WTC11 (cell line): ENCODE data around the gene ZNF888. TPM values are rescaled to one million over a fixed set of nuclear protein-coding genes. Genes with fewer than 3 reads are reported as not detected.
A peak's percentile ranks its signal among the peaks of the same experiment; 100 is the strongest.

Source experiments
- ATAC-seq: fragments of 200-7000 bp; cut with Tn5 transposase; 2 replicates; pipeline ENCODE4 v1.10.0; 2021; ENCODE audit warnings: mild to moderate bottlenecking, moderate library complexity
- CTCF ChIA-PET: fragments of 300-600 bp; sonication (Branson Sonifier 250); formaldehyde crosslinking; loops from one replicate; lab custom pipeline; 2021; ENCODE audit warnings: antibody characterized with exemption; lab: Charles Lee
- POLR2A ChIA-PET: fragments of 350-600 bp; sonication (Branson Sonifier 250); formaldehyde crosslinking; loops from one replicate; lab custom pipeline; 2021; ENCODE audit warnings: antibody characterized with exemption; lab: Charles Lee
- DNase-seq: peaks from one replicate; pipeline ENCODE4 v3.0.0; 2021; ENCODE audit warnings: low spot score
- H3K27ac Mint-ChIP-seq: 2 replicates; pipeline ENCODE4 v1.8.0; 2021; ENCODE audit warnings: mixed read lengths
- H3K27me3 Mint-ChIP-seq: 2 replicates; pipeline ENCODE4 v1.8.0; 2021; ENCODE audit warnings: low read depth, mild to moderate bottlenecking, moderate library complexity, mixed read lengths
- H3K36me3 Mint-ChIP-seq: 2 replicates; pipeline ENCODE4 v1.8.0; 2021; ENCODE audit warnings: mixed read lengths
- H3K4me1 Mint-ChIP-seq: 2 replicates; pipeline ENCODE4 v1.8.0; 2022; ENCODE audit warnings: mixed read lengths
- H3K4me3 Mint-ChIP-seq: 2 replicates; pipeline ENCODE4 v1.8.0; 2021; ENCODE audit warnings: mild to moderate bottlenecking, moderate library complexity, mixed read lengths
- H3K9me3 Mint-ChIP-seq: 2 replicates; pipeline ENCODE4 v1.8.0; 2021; ENCODE audit warnings: mixed read lengths
- CBFB ChIP-seq: sonication (generic); formaldehyde crosslinking; IDR thresholded peaks from 2 replicates; pipeline ENCODE4 v1.8.1; 2022; ENCODE audit warnings: mild to moderate bottlenecking, low read depth, missing genetic modification reagents
- EMX1 ChIP-seq: fragments of 250-450 bp; sonication (Bioruptor Pico); IDR thresholded peaks from 2 replicates; pipeline ENCODE4 v1.8.0; 2021; ENCODE audit warnings: mild to moderate bottlenecking
- ETV6 ChIP-seq: sonication (generic); formaldehyde crosslinking; IDR thresholded peaks from 2 replicates; pipeline ENCODE4 v1.8.1; 2022; ENCODE audit warnings: mild to moderate bottlenecking, missing genetic modification reagents
- FOXK1 ChIP-seq: sonication (generic); formaldehyde crosslinking; IDR thresholded peaks from 2 replicates; pipeline ENCODE4 v1.8.0; 2022; ENCODE audit warnings: mild to moderate bottlenecking, moderate library complexity, missing genetic modification reagents
- GABPB1 ChIP-seq: sonication (generic); formaldehyde crosslinking; IDR thresholded peaks from 2 replicates; pipeline ENCODE4 v1.8.1; 2023; ENCODE audit warnings: mild to moderate bottlenecking, missing genetic modification reagents
- KAT7 ChIP-seq: sonication (generic); formaldehyde crosslinking; IDR thresholded peaks from 2 replicates; pipeline ENCODE4 v1.8.1; 2023; ENCODE audit warnings: missing genetic modification reagents, mild to moderate bottlenecking, borderline replicate concordance
- SMAD4 ChIP-seq: sonication (generic); formaldehyde crosslinking; IDR thresholded peaks from 2 replicates; pipeline ENCODE4 v1.8.0; 2022; ENCODE audit warnings: mild to moderate bottlenecking, missing genetic modification reagents
- SOX15 ChIP-seq: fragments of 250-450 bp; sonication (Bioruptor Pico); IDR thresholded peaks from 2 replicates; pipeline ENCODE4 v1.9.0; 2021; ENCODE audit warnings: mild to moderate bottlenecking
- SP1 ChIP-seq: sonication (generic); formaldehyde crosslinking; conservative IDR thresholded peaks from 2 replicates; pipeline ENCODE4 v1.8.1; 2022; ENCODE audit warnings: missing genetic modification reagents
- ZNF263 ChIP-seq: sonication (generic); formaldehyde crosslinking; IDR thresholded peaks from 2 replicates; pipeline ENCODE4 v1.8.1; 2022; ENCODE audit warnings: low read depth, mild to moderate bottlenecking, moderate library complexity, missing genetic modification reagents
- ZNF396 ChIP-seq: fragments of 250-450 bp; sonication (Bioruptor Pico); IDR thresholded peaks from 2 replicates; pipeline ENCODE4 v1.8.0; 2021; ENCODE audit warnings: mild to moderate bottlenecking, moderate library complexity, borderline replicate concordance
- ZNF423 ChIP-seq: fragments of 250-450 bp; sonication (Bioruptor Pico); IDR thresholded peaks from 2 replicates; pipeline ENCODE4 v2.1.2; 2022; ENCODE audit warnings: mild to moderate bottlenecking, moderate library complexity
- total RNA-seq: library from RNA; stranded (reverse); gene quantifications from 3 replicates; pipeline ENCODE4 v1.2.3, GENCODE V29; 2021
- TF ChIP-seq, protein P1 (sequence below): sonication (generic); formaldehyde crosslinking; IDR thresholded peaks from 2 replicates; pipeline ENCODE4 v1.8.1; 2023; ENCODE audit warnings: mild to moderate bottlenecking, missing genetic modification reagents
- TF ChIP-seq, protein P2 (sequence below): fragments of 250-450 bp; sonication (Bioruptor Pico); IDR thresholded peaks from 2 replicates; pipeline ENCODE4 v2.1.2; 2022; ENCODE audit warnings: mild to moderate bottlenecking, moderate library complexity
- TF ChIP-seq, protein P3 (sequence below): sonication (generic); formaldehyde crosslinking; conservative IDR thresholded peaks from 2 replicates; pipeline ENCODE4 v1.8.1; 2022; ENCODE audit warnings: mild to moderate bottlenecking, missing genetic modification reagents
- TF ChIP-seq, protein P4 (sequence below): sonication (generic); formaldehyde crosslinking; IDR thresholded peaks from 2 replicates; pipeline ENCODE4 v1.8.1; 2022; ENCODE audit warnings: low read depth, mild to moderate bottlenecking, moderate library complexity, missing genetic modification reagents, borderline replicate concordance
- TF ChIP-seq, protein P5 (sequence below): sonication (generic); formaldehyde crosslinking; IDR thresholded peaks from 2 replicates; pipeline ENCODE4 v1.8.0; 2022; ENCODE audit warnings: mild to moderate bottlenecking, missing genetic modification reagents
- TF ChIP-seq, protein P6 (sequence below): sonication (generic); formaldehyde crosslinking; IDR thresholded peaks from 2 replicates; pipeline ENCODE4 v1.8.1; 2023; ENCODE audit warnings: mild to moderate bottlenecking, missing genetic modification reagents, moderate library complexity
- TF ChIP-seq, protein P7 (sequence below): sonication (generic); formaldehyde crosslinking; IDR thresholded peaks from 2 replicates; pipeline ENCODE4 v1.8.0; 2023; ENCODE audit warnings: missing genetic modification reagents, mild to moderate bottlenecking, borderline replicate concordance
- TF ChIP-seq, protein P8 (sequence below): sonication (generic); formaldehyde crosslinking; IDR thresholded peaks from 2 replicates; pipeline ENCODE4 v1.8.0; 2022; ENCODE audit warnings: mild to moderate bottlenecking, missing genetic modification reagents
- TF ChIP-seq, protein P9 (sequence below): sonication (generic); formaldehyde crosslinking; IDR thresholded peaks from 2 replicates; pipeline ENCODE4 v1.8.0; 2022; ENCODE audit warnings: mild to moderate bottlenecking, missing genetic modification reagents

Gene ZNF888
- total RNA-seq, 1 experiment from 2014 or later: 9.8 TPM

DNA sequence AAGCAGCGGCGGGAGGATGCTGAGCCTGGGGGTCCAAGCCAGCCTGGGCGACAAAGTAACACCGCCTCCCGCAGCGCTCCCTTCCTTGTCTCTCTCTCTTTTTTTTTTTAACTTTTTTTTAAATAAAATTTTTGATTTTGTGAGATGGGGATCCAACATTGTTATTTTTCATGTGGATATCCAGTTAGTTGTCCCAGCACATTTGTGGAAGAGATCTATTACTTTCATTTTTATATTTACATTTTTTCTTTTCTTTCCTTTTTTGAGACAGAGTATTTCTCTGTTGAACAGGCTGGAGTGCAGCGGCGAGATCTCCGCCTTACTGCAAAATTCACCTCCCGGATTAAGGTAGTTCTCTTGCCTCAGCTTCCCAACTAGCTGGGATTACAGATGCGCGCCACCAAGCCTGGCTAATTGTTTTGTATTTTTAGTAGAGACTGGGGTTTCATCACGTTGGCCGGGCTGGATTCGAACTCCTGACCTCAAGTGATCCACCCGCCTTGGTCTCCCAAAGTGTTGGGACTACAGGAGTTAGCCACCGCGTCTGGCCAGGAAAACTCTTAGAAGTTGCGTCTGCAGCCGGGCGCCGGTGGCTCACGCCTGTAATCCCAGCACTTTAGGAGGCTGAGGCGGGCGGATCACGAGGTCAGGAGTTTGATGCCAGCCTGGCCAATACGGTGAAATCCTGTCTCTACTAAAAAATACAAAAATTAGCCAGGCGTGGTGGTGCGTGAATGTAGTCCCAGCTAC lies 20.1 kb upstream of the ZNF888 start (continued):
- TF ChIP-seq, protein P1, sequence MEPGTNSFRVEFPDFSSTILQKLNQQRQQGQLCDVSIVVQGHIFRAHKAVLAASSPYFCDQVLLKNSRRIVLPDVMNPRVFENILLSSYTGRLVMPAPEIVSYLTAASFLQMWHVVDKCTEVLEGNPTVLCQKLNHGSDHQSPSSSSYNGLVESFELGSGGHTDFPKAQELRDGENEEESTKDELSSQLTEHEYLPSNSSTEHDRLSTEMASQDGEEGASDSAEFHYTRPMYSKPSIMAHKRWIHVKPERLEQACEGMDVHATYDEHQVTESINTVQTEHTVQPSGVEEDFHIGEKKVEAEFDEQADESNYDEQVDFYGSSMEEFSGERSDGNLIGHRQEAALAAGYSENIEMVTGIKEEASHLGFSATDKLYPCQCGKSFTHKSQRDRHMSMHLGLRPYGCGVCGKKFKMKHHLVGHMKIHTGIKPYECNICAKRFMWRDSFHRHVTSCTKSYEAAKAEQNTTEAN (CRISPR knock-in tag): no peak

DNA sequence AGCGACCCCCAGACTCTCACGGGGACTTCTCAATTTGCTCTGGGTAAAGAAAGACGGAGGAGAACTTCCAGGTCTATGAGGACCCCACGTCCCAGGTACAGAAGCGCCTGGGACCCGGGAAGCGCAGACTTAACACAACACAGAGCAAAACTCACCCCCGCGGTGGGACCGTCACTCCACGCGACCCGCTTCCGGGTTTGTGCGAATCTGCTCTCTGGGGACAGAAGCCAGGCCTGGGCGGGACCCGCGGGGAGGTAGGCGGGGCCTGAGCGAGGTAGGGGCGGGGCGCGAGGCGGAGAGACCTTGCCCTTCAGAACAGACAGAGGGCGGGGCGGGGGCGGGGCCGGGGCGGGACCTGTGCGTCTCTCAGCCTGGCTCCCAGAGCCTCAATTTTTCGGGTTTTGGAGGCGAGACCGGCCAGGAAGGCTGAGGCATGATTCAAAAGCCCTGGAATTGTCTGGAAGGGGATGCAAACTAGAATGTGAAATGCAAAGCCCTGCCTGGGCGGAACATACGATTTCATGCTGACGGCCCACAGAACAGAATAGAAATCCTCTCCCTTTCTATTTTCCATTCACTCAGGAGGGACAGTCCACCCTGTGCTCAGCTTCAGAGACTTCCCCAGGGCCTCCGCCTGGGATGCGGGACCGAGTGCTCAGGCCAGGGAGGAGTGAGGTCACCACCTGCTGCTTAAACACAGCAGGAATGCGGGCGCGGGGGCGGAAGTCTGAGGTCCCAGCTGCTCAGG lies 19.3 kb upstream of the ZNF888 start:
- ATAC-seq (peak; percentile 54), DNase-seq (peak; percentile 97)
- Mint-ChIP-seq H3K36me3 (peaks cover 6% of the 10 kb centered on the region), H3K4me3 (peak overlapping the region; percentile 94), H3K27me3 (no peaks in the 10 kb centered on the region), H3K27ac (peak overlapping the region; percentile 92), H3K9me3 (no peaks in the 10 kb centered on the region), H3K4me1 (peaks cover 47% of the 10 kb centered on the region)
- ChIA-PET CTCF (interaction anchor here (0.6 kb wide), 1 partner anchor 247 kb away, joined by 4 read pairs; no protein-coding TSS in a partner anchor), POLR2A (no interaction called here)
- TF ChIP-seq CBFB (CRISPR knock-in tag) (no peak), SP1 (CRISPR knock-in tag) (peak; percentile 65; the same call in 1 of the 2 replicates), GABPB1 (CRISPR knock-in tag) (no peak), ZNF423 (CRISPR knock-in tag) (peak; percentile 72), ZNF396 (no peak), SMAD4 (CRISPR knock-in tag) (no peak), KAT7 (CRISPR knock-in tag) (no peak), ETV6 (no peak; the same call in 1 of the 2 replicates), EMX1 (CRISPR knock-in tag) (no peak), SOX15 (CRISPR knock-in tag) (no peak), ZNF263 (CRISPR knock-in tag) (peak; percentile 93), FOXK1 (no peak)
- TF ChIP-seq, protein P2, sequence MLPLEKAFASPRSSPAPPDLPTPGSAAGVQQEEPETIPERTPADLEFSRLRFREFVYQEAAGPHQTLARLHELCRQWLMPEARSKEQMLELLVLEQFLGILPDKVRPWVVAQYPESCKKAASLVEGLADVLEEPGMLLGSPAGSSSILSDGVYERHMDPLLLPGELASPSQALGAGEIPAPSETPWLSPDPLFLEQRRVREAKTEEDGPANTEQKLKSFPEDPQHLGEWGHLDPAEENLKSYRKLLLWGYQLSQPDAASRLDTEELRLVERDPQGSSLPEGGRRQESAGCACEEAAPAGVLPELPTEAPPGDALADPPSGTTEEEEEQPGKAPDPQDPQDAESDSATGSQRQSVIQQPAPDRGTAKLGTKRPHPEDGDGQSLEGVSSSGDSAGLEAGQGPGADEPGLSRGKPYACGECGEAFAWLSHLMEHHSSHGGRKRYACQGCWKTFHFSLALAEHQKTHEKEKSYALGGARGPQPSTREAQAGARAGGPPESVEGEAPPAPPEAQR (CRISPR knock-in tag): no peak
- TF ChIP-seq, protein P3, sequence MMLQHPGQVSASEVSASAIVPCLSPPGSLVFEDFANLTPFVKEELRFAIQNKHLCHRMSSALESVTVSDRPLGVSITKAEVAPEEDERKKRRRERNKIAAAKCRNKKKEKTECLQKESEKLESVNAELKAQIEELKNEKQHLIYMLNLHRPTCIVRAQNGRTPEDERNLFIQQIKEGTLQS (CRISPR knock-in tag): no peak
- TF ChIP-seq, protein P4, sequence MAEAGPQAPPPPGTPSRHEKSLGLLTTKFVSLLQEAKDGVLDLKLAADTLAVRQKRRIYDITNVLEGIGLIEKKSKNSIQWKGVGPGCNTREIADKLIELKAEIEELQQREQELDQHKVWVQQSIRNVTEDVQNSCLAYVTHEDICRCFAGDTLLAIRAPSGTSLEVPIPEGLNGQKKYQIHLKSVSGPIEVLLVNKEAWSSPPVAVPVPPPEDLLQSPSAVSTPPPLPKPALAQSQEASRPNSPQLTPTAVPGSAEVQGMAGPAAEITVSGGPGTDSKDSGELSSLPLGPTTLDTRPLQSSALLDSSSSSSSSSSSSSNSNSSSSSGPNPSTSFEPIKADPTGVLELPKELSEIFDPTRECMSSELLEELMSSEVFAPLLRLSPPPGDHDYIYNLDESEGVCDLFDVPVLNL (CRISPR knock-in tag): no peak
- TF ChIP-seq, protein P5, sequence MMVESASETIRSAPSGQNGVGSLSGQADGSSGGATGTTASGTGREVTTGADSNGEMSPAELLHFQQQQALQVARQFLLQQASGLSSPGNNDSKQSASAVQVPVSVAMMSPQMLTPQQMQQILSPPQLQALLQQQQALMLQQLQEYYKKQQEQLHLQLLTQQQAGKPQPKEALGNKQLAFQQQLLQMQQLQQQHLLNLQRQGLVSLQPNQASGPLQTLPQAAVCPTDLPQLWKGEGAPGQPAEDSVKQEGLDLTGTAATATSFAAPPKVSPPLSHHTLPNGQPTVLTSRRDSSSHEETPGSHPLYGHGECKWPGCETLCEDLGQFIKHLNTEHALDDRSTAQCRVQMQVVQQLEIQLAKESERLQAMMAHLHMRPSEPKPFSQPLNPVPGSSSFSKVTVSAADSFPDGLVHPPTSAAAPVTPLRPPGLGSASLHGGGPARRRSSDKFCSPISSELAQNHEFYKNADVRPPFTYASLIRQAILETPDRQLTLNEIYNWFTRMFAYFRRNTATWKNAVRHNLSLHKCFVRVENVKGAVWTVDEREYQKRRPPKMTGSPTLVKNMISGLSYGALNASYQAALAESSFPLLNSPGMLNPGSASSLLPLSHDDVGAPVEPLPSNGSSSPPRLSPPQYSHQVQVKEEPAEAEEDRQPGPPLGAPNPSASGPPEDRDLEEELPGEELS (CRISPR knock-in tag): 0 out of 2 replicates have a peak, but pooled peaks have one; percentile 29
- TF ChIP-seq, protein P6, sequence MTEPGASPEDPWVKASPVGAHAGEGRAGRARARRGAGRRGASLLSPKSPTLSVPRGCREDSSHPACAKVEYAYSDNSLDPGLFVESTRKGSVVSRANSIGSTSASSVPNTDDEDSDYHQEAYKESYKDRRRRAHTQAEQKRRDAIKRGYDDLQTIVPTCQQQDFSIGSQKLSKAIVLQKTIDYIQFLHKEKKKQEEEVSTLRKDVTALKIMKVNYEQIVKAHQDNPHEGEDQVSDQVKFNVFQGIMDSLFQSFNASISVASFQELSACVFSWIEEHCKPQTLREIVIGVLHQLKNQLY (CRISPR knock-in tag): no peak
- TF ChIP-seq, protein P7, sequence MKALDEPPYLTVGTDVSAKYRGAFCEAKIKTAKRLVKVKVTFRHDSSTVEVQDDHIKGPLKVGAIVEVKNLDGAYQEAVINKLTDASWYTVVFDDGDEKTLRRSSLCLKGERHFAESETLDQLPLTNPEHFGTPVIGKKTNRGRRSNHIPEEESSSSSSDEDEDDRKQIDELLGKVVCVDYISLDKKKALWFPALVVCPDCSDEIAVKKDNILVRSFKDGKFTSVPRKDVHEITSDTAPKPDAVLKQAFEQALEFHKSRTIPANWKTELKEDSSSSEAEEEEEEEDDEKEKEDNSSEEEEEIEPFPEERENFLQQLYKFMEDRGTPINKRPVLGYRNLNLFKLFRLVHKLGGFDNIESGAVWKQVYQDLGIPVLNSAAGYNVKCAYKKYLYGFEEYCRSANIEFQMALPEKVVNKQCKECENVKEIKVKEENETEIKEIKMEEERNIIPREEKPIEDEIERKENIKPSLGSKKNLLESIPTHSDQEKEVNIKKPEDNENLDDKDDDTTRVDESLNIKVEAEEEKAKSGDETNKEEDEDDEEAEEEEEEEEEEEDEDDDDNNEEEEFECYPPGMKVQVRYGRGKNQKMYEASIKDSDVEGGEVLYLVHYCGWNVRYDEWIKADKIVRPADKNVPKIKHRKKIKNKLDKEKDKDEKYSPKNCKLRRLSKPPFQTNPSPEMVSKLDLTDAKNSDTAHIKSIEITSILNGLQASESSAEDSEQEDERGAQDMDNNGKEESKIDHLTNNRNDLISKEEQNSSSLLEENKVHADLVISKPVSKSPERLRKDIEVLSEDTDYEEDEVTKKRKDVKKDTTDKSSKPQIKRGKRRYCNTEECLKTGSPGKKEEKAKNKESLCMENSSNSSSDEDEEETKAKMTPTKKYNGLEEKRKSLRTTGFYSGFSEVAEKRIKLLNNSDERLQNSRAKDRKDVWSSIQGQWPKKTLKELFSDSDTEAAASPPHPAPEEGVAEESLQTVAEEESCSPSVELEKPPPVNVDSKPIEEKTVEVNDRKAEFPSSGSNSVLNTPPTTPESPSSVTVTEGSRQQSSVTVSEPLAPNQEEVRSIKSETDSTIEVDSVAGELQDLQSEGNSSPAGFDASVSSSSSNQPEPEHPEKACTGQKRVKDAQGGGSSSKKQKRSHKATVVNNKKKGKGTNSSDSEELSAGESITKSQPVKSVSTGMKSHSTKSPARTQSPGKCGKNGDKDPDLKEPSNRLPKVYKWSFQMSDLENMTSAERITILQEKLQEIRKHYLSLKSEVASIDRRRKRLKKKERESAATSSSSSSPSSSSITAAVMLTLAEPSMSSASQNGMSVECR (CRISPR knock-in tag): no peak
- TF ChIP-seq, protein P8, sequence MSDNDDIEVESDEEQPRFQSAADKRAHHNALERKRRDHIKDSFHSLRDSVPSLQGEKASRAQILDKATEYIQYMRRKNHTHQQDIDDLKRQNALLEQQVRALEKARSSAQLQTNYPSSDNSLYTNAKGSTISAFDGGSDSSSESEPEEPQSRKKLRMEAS: 0 out of 2 replicates have a peak, but pooled peaks have one; percentile 20
- TF ChIP-seq, protein P9, sequence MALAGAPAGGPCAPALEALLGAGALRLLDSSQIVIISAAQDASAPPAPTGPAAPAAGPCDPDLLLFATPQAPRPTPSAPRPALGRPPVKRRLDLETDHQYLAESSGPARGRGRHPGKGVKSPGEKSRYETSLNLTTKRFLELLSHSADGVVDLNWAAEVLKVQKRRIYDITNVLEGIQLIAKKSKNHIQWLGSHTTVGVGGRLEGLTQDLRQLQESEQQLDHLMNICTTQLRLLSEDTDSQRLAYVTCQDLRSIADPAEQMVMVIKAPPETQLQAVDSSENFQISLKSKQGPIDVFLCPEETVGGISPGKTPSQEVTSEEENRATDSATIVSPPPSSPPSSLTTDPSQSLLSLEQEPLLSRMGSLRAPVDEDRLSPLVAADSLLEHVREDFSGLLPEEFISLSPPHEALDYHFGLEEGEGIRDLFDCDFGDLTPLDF: no peak
